GM12878 (cell line): ENCODE data around the gene MYLK4.

Experiments used
- CREB1 ChIP-seq: IDR thresholded peaks from 2 replicates; pipeline ENCODE4 v1.6.1; 2012; ENCODE audit warnings: low read depth, mild to moderate bottlenecking, inconsistent platforms
- HSF1 ChIP-seq: fragments of 150-350 bp; IDR thresholded peaks from 2 replicates; pipeline ENCODE4 v1.6.1; 2014; ENCODE audit warnings: mild to moderate bottlenecking, low read depth, low read length
- NKRF ChIP-seq: fragments of 450-650 bp; conservative IDR thresholded peaks from 2 replicates; pipeline ENCODE4 v1.6.1; 2017; ENCODE audit warnings: mild to moderate bottlenecking, moderate library complexity
- RCOR1 ChIP-seq: conservative IDR thresholded peaks from 2 replicates; pipeline ENCODE4 v1.6.1; 2012; ENCODE audit warnings: low read depth, low read length, improper control_type of control experiment

- TF ChIP-seq RCOR1: no peak
- TF ChIP-seq NKRF: no peak
- TF ChIP-seq HSF1: no peak
- no peak for TF ChIP-seq CREB1
Measured at GRCh38 chr6:2794171-2794730, 43.5 kb upstream of the MYLK4 start.
